Endothelial cell of umbilical vein (primary cell): ENCODE data around the gene SYNM. TPM values are rescaled to one million over a fixed set of nuclear protein-coding genes. Genes with fewer than 3 reads are reported as not detected.

Experiments used
- Bru-seq: library from RNA; stranded (reverse); fragments of 400-500 nt; gene quantifications from one replicate; lab custom pipeline; 2021; lab: Mats Ljungman, UMichigan
- BruChase-seq, 2 experiments: library from RNA; stranded (reverse); fragments of 400-500 nt; gene quantifications; one replicate each; lab custom pipeline; 2021; lab: Mats Ljungman, UMichigan
- BruUV-seq: library from RNA; stranded (reverse); fragments of 400-500 nt; replicated peaks from 2 replicates; lab custom pipeline; 2021; lab: Mats Ljungman, UMichigan
- CTCF ChIA-PET: fragments of 300-600, 350-600 bp; sonication (Branson Sonifier 250); formaldehyde crosslinking; loops from one replicate; lab custom pipeline; 2021; ENCODE audit warnings: antibody characterized with exemption, inconsistent platforms; lab: Charles Lee
- POLR2A ChIA-PET: fragments of 300-600, 350-600 bp; sonication (Branson Sonifier 250); formaldehyde crosslinking; loops from one replicate; lab custom pipeline; 2021; ENCODE audit warnings: antibody characterized with exemption, inconsistent platforms; lab: Charles Lee
- DNase-seq: peaks from one replicate; pipeline ENCODE4 v3.0.0-alpha.2; 2011; ENCODE audit warnings: low read depth, low spot score
- FAIRE-seq: peaks from 2 replicates; lab custom pipeline; 2011; peaks lifted over from hg19 to GRCh38; lab: Jason Lieb, UNC
- H2AFZ ChIP-seq: 2 replicates; pipeline ENCODE4 v1.6.0; 2012; ENCODE audit warnings: low read depth, low read length, control low read depth, inconsistent platforms
- H3K27ac ChIP-seq: 2 replicates; pipeline ENCODE4 v1.5.1; 2011; ENCODE audit warnings: low read depth, mild to moderate bottlenecking, control low read depth, low read length, moderate library complexity; ENCODE audit not compliant: insufficient read depth
- H3K27me3 ChIP-seq, 2 experiments: 2 replicates each; pipeline versions ENCODE4 v1.6.0 to v1.6.1; 2011; ENCODE audit warnings: low read length in 2 of 2, mixed read lengths in 1 of 2; ENCODE audit not compliant: control insufficient read depth in 2 of 2, insufficient read depth in 2 of 2
- H3K36me3 ChIP-seq, 2 experiments: 2 replicates in 1 of 2; 3 replicates in 1 of 2; pipeline ENCODE4 v1.5.1; 2011; ENCODE audit warnings: low read length in 2 of 2, mild to moderate bottlenecking in 1 of 2, moderate library complexity in 1 of 2; ENCODE audit not compliant: control insufficient read depth in 2 of 2, insufficient read depth in 2 of 2; ENCODE audit errors: extremely low read depth in 1 of 2
- H3K4me1 ChIP-seq: 3 replicates; pipeline ENCODE4 v1.5.1; 2011; ENCODE audit warnings: mild to moderate bottlenecking, low read length; ENCODE audit not compliant: control insufficient read depth, insufficient read depth; ENCODE audit errors: extremely low read depth
- H3K4me2 ChIP-seq: 2 replicates; pipeline ENCODE4 v1.6.1; 2011; ENCODE audit warnings: low read length, control low read depth, mixed read lengths; ENCODE audit not compliant: insufficient read depth
- H3K4me3 ChIP-seq, 3 experiments: fragments of 200-600 bp in 1 of 3; sonication (generic), shearing (Covaris generic) in 1 of 3; replicated peaks in 1 of 3; 2 replicates each; pipeline ENCODE4 v1.5.1; 2011 to 2016; ENCODE audit warnings: control low read depth in 3 of 3, low read length in 3 of 3, mild to moderate bottlenecking in 2 of 3, inconsistent platforms in 1 of 3, low read depth in 1 of 3, moderate library complexity in 1 of 3; ENCODE audit not compliant: insufficient read depth in 1 of 3
- H3K79me2 ChIP-seq: 2 replicates; pipeline ENCODE4 v1.6.0; 2012; ENCODE audit warnings: low read length, inconsistent platforms; ENCODE audit not compliant: control insufficient read depth, insufficient read depth
- H3K9ac ChIP-seq: replicated peaks from 2 replicates; pipeline ENCODE3; 2011; ENCODE audit warnings: low read length, control low read depth; ENCODE audit not compliant: insufficient read depth; ENCODE audit errors: extremely low read depth
- H3K9me1 ChIP-seq: replicated peaks from 3 replicates; pipeline ENCODE4 v1.6.0; 2011; ENCODE audit warnings: mild to moderate bottlenecking, low read length; ENCODE audit not compliant: control insufficient read depth, insufficient read depth; ENCODE audit errors: extremely low read depth
- H3K9me3 ChIP-seq: replicated peaks from 2 replicates; pipeline ENCODE4 v1.5.1; 2012; ENCODE audit warnings: low read length, inconsistent platforms; ENCODE audit not compliant: control insufficient read depth, insufficient read depth
- H4K20me1 ChIP-seq: replicated peaks from 2 replicates; pipeline ENCODE3; 2011; ENCODE audit warnings: mild to moderate bottlenecking, low read length; ENCODE audit not compliant: control insufficient read depth, insufficient read depth; ENCODE audit errors: extremely low read depth
- CTCF ChIP-seq, 2 donors: IDR thresholded peaks; 1 replicate in 1 of 2; 2 replicates in 1 of 2; pipeline ENCODE4 v1.5.1; 2011; ENCODE audit warnings: low read length in 2 of 2, mild to moderate bottlenecking in 2 of 2, moderate library complexity in 2 of 2, control low read depth in 1 of 2, inconsistent platforms in 1 of 2, low read depth in 1 of 2; ENCODE audit not compliant: insufficient read depth in 1 of 2; ENCODE audit errors: extremely low read depth in 1 of 2
- POLR2A ChIP-seq: IDR thresholded peaks from 2 replicates; pipeline ENCODE4 v1.6.1; 2012; ENCODE audit warnings: low read depth, mild to moderate bottlenecking, control low read depth, low read length
- POLR2AphosphoS5 ChIP-seq: IDR thresholded peaks from 2 replicates; pipeline ENCODE4 v1.6.1; 2012; ENCODE audit warnings: low read depth, mild to moderate bottlenecking, control low read depth, low read length, moderate library complexity; ENCODE audit not compliant: insufficient read depth
- dilution Hi-C: fragments of 300-500 bp; cut with MboI; formaldehyde crosslinking; loops from one replicate; pipeline ENCODE4 v1.15.0; 2019; ENCODE audit warnings: low sequenced_read_pairs; ENCODE audit not compliant: extremely low pct_ligation_motif_present
- intact Hi-C: fragments of 100-400 bp; cut with micrococcal nuclease; formaldehyde crosslinking; loops from one replicate; pipeline ENCODE4 v1.10.0; 2022
- long read RNA-seq: library from polyadenylated mRNA; stranded (forward); transcript quantifications from one replicate; pipeline ENCODE4 v2.0.0, GENCODE V29; 2021
- polyA minus RNA-seq, 3 experiments: library from RNA; depleted of rRNA, polyadenylated mRNA; stranded (reverse); fragments of >200 nt; gene quantifications; 1 replicate in 1 of 3; 2 replicates in 2 of 3; pipeline ENCODE4 v1.2.3, GENCODE V29; 2011
- polyA plus RNA-seq, 4 experiments: library from polyadenylated mRNA; depleted of rRNA in 3 of 4; stranded (reverse) in 3 of 4; unstranded in 1 of 4; fragments of >200 nt; gene quantifications; 2 replicates each; pipeline versions ENCODE4 v1.2.1 to v1.2.3, GENCODE V29; 2011 to 2012; ENCODE audit warnings: missing spikeins in 1 of 4
- total RNA-seq: library from RNA; stranded (reverse); gene quantifications from 2 replicates; pipeline ENCODE4 v1.2.3, GENCODE V29; 2021
- TF ChIP-seq, protein P1 (sequence below): IDR thresholded peaks from 2 replicates; pipeline ENCODE4 v1.6.1; 2011; ENCODE audit not compliant: insufficient read depth, insufficient read length

The SYNM gene
- total RNA-seq (10.2 and 20.4 TPM in 2 replicates), polyA plus RNA-seq (2.7 and 3.7 TPM in 2 replicates), polyA minus RNA-seq (7.1 and 7.4 TPM in 2 replicates), Bru-seq, nascent RNA (percentile 49 among the genes with signal in this experiment), BruChase-seq, experiment 1, labeled RNA remaining after a 6-hour chase (percentile 79 among the genes with signal in this experiment), BruChase-seq, experiment 2, labeled RNA remaining after a 2-hour chase (percentile 69 among the genes with signal in this experiment)
- polyA plus RNA-seq (2011; cell fraction: cytosol; rRNA removed), result 2.4 and 2.5 TPM in 2 replicates
- 6.9 and 7.4 TPM in 2 replicates for polyA plus RNA-seq (2011; cell fraction: nucleus; rRNA removed)
- 3.8 and 7.3 TPM in 2 replicates for polyA plus RNA-seq (2012)
- polyA minus RNA-seq (2011; cell fraction: cytosol; rRNA and poly(A)+ RNA removed), result 21.7 TPM
- polyA minus RNA-seq (2011; cell fraction: nucleus; rRNA and poly(A)+ RNA removed), result 3.9 and 5.2 TPM in 2 replicates
- long read RNA-seq, partial matches to known transcripts, result 1 of 10 reads
- long read RNA-seq, other reads (novel, unspliced or antisense), result 9 of 10 reads

- peak; percentile 77 for TF ChIP-seq POLR2A
- TF ChIP-seq, protein P1, sequence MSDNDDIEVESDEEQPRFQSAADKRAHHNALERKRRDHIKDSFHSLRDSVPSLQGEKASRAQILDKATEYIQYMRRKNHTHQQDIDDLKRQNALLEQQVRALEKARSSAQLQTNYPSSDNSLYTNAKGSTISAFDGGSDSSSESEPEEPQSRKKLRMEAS, result no peak
- TF ChIP-seq CTCF (IDR thresholded peaks at IDR 0.05; ENCODE audit: extremely low read depth in 1 of 2, insufficient read depth in 1 of 2, low read depth in 1 of 2, low read length in 2 of 2), result peak; percentile 68 to 93
- peak; percentile 54 for TF ChIP-seq POLR2AphosphoS5
- H3K9me3 ChIP-seq, result no peaks in the 10 kb centered on the region
- H3K27me3 ChIP-seq, result peaks cover 3% of the 10 kb centered on the region in 2 experiments
- CTCF ChIA-PET, result interaction anchor here (0.7 to 3.0 kb wide), 33 partner anchors 9 to 651 kb away, joined by 3 to 40 read pairs (median 4); partner anchors contain the start of genes LRRC28 and TTC23
- FAIRE-seq (peak; percentile 81), DNase-seq (peak; percentile 83)
- no peaks in the 10 kb centered on the region for H3K9me1 ChIP-seq
- H3K36me3 ChIP-seq, result no peaks in the 10 kb centered on the region
- POLR2A ChIA-PET, result interaction anchor here (1.0 kb wide), 1 partner anchor 19 kb away, joined by 4 read pairs; no protein-coding TSS in a partner anchor
- H2AFZ ChIP-seq, result peak within 1 kb of the TSS; percentile 89
- BruUV-seq, result no TSS peak
- peak within 1 kb of the TSS; percentile 38 to 44 (median 42) for H3K4me3 ChIP-seq
- no peaks in the 10 kb centered on the region for H3K79me2 ChIP-seq
- H3K4me1 ChIP-seq, result peaks cover 7% of the 10 kb centered on the region
- peak within 1 kb of the TSS; percentile 15 for H3K9ac ChIP-seq
- H3K4me2 ChIP-seq, result peak within 1 kb of the TSS; percentile 74
- dilution Hi-C loops, result no loop called here
- intact Hi-C loops, result loop anchor here (1.0 to 10.0 kb wide), 7 partner anchors 18 to 628 kb away; partner anchors contain the start of genes LYSMD4 and TTC23
- no peak within 1 kb of the TSS for H3K27ac ChIP-seq
- no peaks in the 10 kb centered on the region for H4K20me1 ChIP-seq
These were observed at the start of gene SYNM for GRCh38 chr15:99104788-99105513. TSS of gene SYNM (plus strand) at chr15:99105080. CDS start at chr15:99105200, 120 bp downstream.
